Erythroblast (primary cell): ENCODE measurements around the gene AGBL4.

Experiments used
- GATA1 ChIP-seq: IDR thresholded peaks from 2 replicates; pipeline ENCODE4 v1.6.1; 2011; ENCODE audit warnings: low read depth, mild to moderate bottlenecking, control low read depth, low read length, moderate library complexity
- POLR2A ChIP-seq: IDR thresholded peaks from 2 replicates; pipeline ENCODE4 v1.6.1; 2011; ENCODE audit warnings: mild to moderate bottlenecking, low read length

DNA sequence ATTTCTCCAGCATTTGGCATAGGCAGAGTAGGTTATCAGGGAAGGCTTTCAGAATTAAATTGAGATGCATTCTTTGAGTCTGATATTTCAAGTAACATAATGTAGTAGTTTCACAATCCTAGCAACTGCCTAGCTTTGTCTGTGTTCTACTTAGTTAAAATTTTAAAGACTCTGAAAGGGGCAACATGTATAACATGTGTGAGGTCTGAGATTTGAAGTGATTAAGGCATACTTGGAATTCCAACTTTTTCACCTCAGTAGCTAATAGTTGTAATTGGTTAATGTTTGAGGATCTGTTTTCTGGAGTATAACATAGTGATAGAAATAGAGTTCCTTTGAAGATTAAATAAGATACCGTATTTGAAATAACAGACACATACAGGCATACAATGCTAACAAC lies 911.8 kb downstream of the AGBL4 start:
- TF ChIP-seq POLR2A (no peak), GATA1 (no peak)
